ENCODE results near the gene DNAJA3.
"Not testable (repeated sequence)": the region's sequence is repeated elsewhere in the genome, so short reads cannot be mapped to it uniquely, and the experiment has no call there.

- not testable (repeated sequence) for TF ChIP-seq FOSL1 (IDR thresholded peaks at IDR 0.05; ENCODE audit: low read depth); ZNF274 (IDR thresholded peaks at IDR 0.05; ENCODE audit: low read depth, low read length); POLR2A (IDR thresholded peaks at IDR 0.05; ENCODE audit: borderline replicate concordance, extremely low read depth, insufficient read depth, insufficient read length)
Observed at GRCh38 chr16:4393850-4394249, 31.8 kb upstream of the DNAJA3 start.
